NCI-H1105 treated with DMSO at 0.1 percent for 48 hours (cell line): ENCODE data around the gene PRKG1.
"Not testable (repeated sequence)": the region's sequence is repeated elsewhere in the genome, so short reads cannot be mapped to it uniquely, and the experiment has no call there.

Source experiments
- DNase-seq: peaks from one replicate; lab custom pipeline; 2025; lab: John Stamatoyannopoulos, UW

PRKG1 gene

GRCh38 chr10:52216852-52217251 is 1142.6 kb downstream of the PRKG1 start:
- no peak for DNase-seq

GRCh38 chr10:52217531-52217930 is 1143.2 kb downstream of the PRKG1 start:
- DNase-seq: no peak

- no peak for DNase-seq
Measured at GRCh38 chr10:52220947-52221346, 1146.7 kb downstream of the PRKG1 start.

- no peak for DNase-seq
Measured at GRCh38 chr10:52221923-52222322, 1147.6 kb downstream of the PRKG1 start.

GRCh38 chr10:52226197-52226847 is 1152.0 kb downstream of the PRKG1 start:
- DNase-seq: no peak

- DNase-seq: no peak
Measured at GRCh38 chr10:52228556-52228955, 1154.3 kb downstream of the PRKG1 start.

GRCh38 chr10:52229291-52229931 is 1155.1 kb downstream of the PRKG1 start:
- DNase-seq: no peak

- no peak for DNase-seq
Measured at GRCh38 chr10:52232561-52233350, 1158.5 kb downstream of the PRKG1 start.

GRCh38 chr10:52233351-52233991 is 1159.2 kb downstream of the PRKG1 start:
- not testable (repeated sequence) for DNase-seq

GRCh38 chr10:52239771-52240170 is 1165.5 kb downstream of the PRKG1 start:
- DNase-seq: no peak

- no peak for DNase-seq
Measured at GRCh38 chr10:52245547-52245946, 1171.3 kb downstream of the PRKG1 start.

- not testable (repeated sequence) for DNase-seq
Measured at GRCh38 chr10:52247929-52248328, 1173.6 kb downstream of the PRKG1 start.

- DNase-seq: no peak
Measured at GRCh38 chr10:52248697-52249306, 1174.5 kb downstream of the PRKG1 start.

GRCh38 chr10:52249850-52250395 is 1175.6 kb downstream of the PRKG1 start:
- DNase-seq: no peak

- DNase-seq: no peak
Measured at GRCh38 chr10:52250510-52250909, 1176.2 kb downstream of the PRKG1 start.

GRCh38 chr10:52252307-52252706 is 1178.0 kb downstream of the PRKG1 start:
- DNase-seq: no peak

GRCh38 chr10:52256832-52257691 is 1182.8 kb downstream of the PRKG1 start:
- DNase-seq: no peak

GRCh38 chr10:52257692-52258075 is 1183.4 kb downstream of the PRKG1 start:
- no peak for DNase-seq

GRCh38 chr10:52258799-52259425 is 1184.6 kb downstream of the PRKG1 start:
- DNase-seq: no peak

- DNase-seq: no peak
Measured at GRCh38 chr10:52259426-52259812, 1185.1 kb downstream of the PRKG1 start.
